Activated T-cell treated with anti-CD3 and anti-CD28 coated beads, Interleukin-2, amount 50 U/mL, for 24 hours (primary cell): ENCODE measurements around the gene HDAC4.

ENCODE experiments used
- DNase-seq: peaks from one replicate; pipeline ENCODE4 v3.0.0-alpha.2; 2020
- H3K27ac Mint-ChIP-seq: 2 replicates; pipeline ENCODE4 v1.8.0; 2020; ENCODE audit warnings: mild to moderate bottlenecking, mixed read lengths
- H3K27me3 Mint-ChIP-seq: 2 replicates; pipeline ENCODE4 v1.8.0; 2020; ENCODE audit warnings: mixed read lengths
- H3K36me3 Mint-ChIP-seq: 2 replicates; pipeline ENCODE4 v1.8.0; 2020; ENCODE audit warnings: low read depth, mixed read lengths
- H3K4me1 Mint-ChIP-seq: 2 replicates; pipeline ENCODE4 v1.8.0; 2020; ENCODE audit warnings: low read depth, mixed read lengths
- H3K4me3 Mint-ChIP-seq: 2 replicates; pipeline ENCODE4 v1.8.0; 2020; ENCODE audit warnings: mild to moderate bottlenecking, moderate library complexity, mixed read lengths
- H3K9me3 Mint-ChIP-seq: 2 replicates; pipeline ENCODE4 v1.8.0; 2020; ENCODE audit warnings: mixed read lengths

Gene HDAC4

DNA sequence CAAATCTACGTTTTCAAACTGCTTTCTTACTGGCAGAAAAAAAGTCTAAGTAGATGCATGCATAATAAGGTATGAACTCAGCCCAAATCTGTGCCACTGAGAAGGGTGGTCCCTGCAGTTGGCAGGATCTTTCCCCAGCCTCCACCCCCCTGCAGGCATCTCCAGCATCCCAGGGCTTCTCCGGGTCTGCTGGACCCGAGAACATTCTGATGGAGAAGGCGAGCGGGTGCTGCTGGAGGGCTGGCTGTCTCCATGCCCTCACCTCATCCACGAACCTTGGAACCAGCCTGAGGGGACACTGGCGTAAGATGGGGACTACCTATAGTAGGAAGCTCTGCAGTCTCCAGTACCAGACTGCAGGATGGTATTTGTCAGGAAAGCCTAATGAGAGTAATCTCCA is 198.9 kb downstream of the HDAC4 start:
- Mint-ChIP-seq H3K4me3 (no peak overlapping the region), H3K27me3 (no peaks in the 10 kb centered on the region), H3K4me1 (peaks cover 40% of the 10 kb centered on the region), H3K27ac (no peak overlapping the region), H3K36me3 (peaks cover 30% of the 10 kb centered on the region), H3K9me3 (no peaks in the 10 kb centered on the region)
- no peak for DNase-seq

DNA sequence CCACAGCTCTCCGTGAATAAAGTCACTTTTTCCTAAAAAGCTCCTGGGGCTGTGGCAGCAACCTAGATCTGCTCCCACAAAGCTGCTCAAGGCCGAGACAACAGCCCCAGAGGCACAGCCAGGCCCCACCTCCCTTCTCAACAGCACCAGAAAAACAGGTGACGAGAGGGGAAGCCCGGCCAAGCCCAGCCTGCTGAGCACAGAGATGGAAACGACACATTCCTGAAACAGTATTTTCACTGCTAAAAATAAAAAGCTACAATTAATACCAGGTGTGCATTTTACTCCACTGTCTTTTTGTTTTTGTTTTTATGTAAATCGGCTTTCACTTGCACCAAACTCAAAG is 199.3 kb downstream of the HDAC4 start:
- Mint-ChIP-seq H3K27me3 (no peaks in the 10 kb centered on the region), H3K9me3 (no peaks in the 10 kb centered on the region), H3K36me3 (peaks cover 34% of the 10 kb centered on the region), H3K27ac (no peak overlapping the region), H3K4me3 (no peak overlapping the region), H3K4me1 (peaks cover 36% of the 10 kb centered on the region)
- DNase-seq = no peak

- peak overlapping the region; percentile 14 for H3K27ac Mint-ChIP-seq
- H3K9me3 Mint-ChIP-seq = no peaks in the 10 kb centered on the region
- no peak overlapping the region for H3K4me3 Mint-ChIP-seq
- peaks cover 36% of the 10 kb centered on the region for H3K4me1 Mint-ChIP-seq
- DNase-seq = no peak
- H3K36me3 Mint-ChIP-seq = peaks cover 40% of the 10 kb centered on the region
- no peaks in the 10 kb centered on the region for H3K27me3 Mint-ChIP-seq
These were observed 199.9 kb downstream of the HDAC4 start for GRCh38 chr2:239200646-239201530.

DNA sequence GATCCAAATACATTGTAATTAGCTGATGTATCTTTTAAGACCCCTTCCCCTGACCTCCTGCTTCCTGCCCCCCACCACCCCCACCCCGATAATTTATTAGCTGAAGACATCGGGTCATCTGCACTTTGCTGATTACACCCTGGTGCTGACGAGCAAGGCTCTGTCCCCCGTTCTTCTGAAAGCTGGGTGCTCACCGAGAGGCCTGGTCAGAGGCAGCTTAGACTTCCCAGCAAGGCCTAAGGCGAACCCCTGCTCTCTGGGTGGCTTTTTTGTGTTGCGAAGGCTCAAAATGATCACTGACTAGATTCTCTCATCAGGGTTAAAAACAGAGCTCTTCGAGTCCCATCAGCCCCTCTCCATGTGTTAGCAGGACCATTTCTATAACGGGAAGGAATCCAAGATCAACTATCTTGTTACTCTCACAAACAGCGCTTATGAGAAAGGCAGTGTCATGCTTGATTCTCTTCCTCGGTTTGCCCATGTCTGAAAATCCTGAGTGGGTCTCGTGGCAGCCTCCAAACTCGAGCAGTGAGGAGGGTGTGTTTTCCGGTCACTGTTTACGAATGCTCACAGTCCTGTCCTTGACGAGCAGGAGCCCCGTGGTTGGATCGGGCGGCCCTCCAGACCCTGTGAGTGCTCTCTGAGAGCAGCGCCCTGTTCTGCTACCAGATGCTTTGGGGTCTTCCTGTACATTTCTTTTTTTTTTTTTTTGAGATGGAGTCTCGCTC is 201.6 kb downstream of the HDAC4 start:
- no peak overlapping the region for H3K4me3 Mint-ChIP-seq
- no peak for DNase-seq

DNA sequence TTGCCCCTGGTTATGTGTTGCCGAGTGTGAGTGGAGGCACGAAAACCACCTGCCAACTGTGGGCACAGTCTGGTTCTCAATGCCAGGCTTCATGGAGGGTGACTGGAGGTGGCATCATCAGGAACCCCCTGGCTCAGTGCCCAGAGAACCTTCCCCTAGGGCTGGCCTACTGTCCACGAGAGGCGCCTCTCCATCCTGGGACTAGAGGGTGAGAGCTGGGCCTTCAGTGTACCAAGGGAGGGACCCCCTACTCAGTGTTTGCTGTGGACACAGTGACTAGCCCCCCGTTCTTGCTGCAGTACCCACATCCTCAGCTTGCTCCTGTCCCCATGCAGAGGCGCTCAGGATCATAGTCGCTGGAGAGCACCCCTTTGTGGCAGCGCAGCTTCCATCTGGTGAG is 202.6 kb downstream of the HDAC4 start:
- H3K9me3 Mint-ChIP-seq = no peaks in the 10 kb centered on the region
- peaks cover 50% of the 10 kb centered on the region for H3K36me3 Mint-ChIP-seq
- H3K4me1 Mint-ChIP-seq = peaks cover 23% of the 10 kb centered on the region
- no peak for DNase-seq
- H3K27ac Mint-ChIP-seq = peak overlapping the region; percentile 26
- H3K27me3 Mint-ChIP-seq = no peaks in the 10 kb centered on the region
- no peak overlapping the region for H3K4me3 Mint-ChIP-seq

More for the DNA sequence above, 201.6 kb downstream of the HDAC4 start:
- H3K27ac Mint-ChIP-seq = peak overlapping the region; percentile 47
- H3K36me3 Mint-ChIP-seq = peaks cover 54% of the 10 kb centered on the region
- H3K9me3 Mint-ChIP-seq = no peaks in the 10 kb centered on the region
- H3K27me3 Mint-ChIP-seq = no peaks in the 10 kb centered on the region
- peaks cover 27% of the 10 kb centered on the region for H3K4me1 Mint-ChIP-seq

DNA sequence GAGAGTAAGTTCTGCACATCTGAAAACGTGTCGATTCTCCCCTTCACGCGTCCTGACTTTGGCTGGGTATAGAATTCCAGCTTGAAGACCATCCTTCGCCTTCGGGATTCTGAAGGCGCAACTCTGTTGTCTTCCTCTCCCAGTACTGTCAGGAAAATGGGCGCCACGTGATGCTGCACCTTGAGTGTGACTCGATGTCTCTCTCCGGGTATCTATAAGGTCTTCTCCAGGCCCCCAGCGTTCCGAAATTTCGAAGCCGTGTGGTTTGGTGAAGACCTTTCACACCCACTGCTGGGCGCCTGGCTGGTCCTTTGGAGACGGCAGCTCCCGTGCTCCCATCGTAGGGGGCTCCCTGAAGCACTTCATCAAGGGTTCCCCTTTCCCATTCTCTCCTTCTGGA is 203.7 kb downstream of the HDAC4 start:
- DNase-seq = peak; percentile 13
- Mint-ChIP-seq H3K4me3 (no peak overlapping the region), H3K27ac (no peak overlapping the region), H3K27me3 (no peaks in the 10 kb centered on the region), H3K4me1 (peaks cover 24% of the 10 kb centered on the region), H3K9me3 (no peaks in the 10 kb centered on the region), H3K36me3 (peaks cover 46% of the 10 kb centered on the region)

- peak; percentile 17 for DNase-seq
- Mint-ChIP-seq H3K27ac (no peak overlapping the region), H3K4me1 (peaks cover 20% of the 10 kb centered on the region), H3K9me3 (no peaks in the 10 kb centered on the region), H3K27me3 (no peaks in the 10 kb centered on the region), H3K36me3 (peaks cover 45% of the 10 kb centered on the region), H3K4me3 (no peak overlapping the region)
These were observed 204.3 kb downstream of the HDAC4 start for GRCh38 chr2:239196474-239197021.

GRCh38 chr2:239195992-239196391 is 204.8 kb downstream of the HDAC4 start:
- Mint-ChIP-seq H3K36me3 (peaks cover 45% of the 10 kb centered on the region), H3K27ac (no peak overlapping the region), H3K27me3 (no peaks in the 10 kb centered on the region), H3K4me1 (peaks cover 19% of the 10 kb centered on the region), H3K9me3 (no peaks in the 10 kb centered on the region), H3K4me3 (no peak overlapping the region)
- no peak for DNase-seq

- H3K27ac Mint-ChIP-seq = no peak overlapping the region
- peak; percentile 12 for DNase-seq
- H3K4me1 Mint-ChIP-seq = peaks cover 17% of the 10 kb centered on the region
- H3K9me3 Mint-ChIP-seq = no peaks in the 10 kb centered on the region
- no peaks in the 10 kb centered on the region for H3K27me3 Mint-ChIP-seq
- peaks cover 50% of the 10 kb centered on the region for H3K36me3 Mint-ChIP-seq
- no peak overlapping the region for H3K4me3 Mint-ChIP-seq
These were observed 205.4 kb downstream of the HDAC4 start for GRCh38 chr2:239195318-239195871.

DNA sequence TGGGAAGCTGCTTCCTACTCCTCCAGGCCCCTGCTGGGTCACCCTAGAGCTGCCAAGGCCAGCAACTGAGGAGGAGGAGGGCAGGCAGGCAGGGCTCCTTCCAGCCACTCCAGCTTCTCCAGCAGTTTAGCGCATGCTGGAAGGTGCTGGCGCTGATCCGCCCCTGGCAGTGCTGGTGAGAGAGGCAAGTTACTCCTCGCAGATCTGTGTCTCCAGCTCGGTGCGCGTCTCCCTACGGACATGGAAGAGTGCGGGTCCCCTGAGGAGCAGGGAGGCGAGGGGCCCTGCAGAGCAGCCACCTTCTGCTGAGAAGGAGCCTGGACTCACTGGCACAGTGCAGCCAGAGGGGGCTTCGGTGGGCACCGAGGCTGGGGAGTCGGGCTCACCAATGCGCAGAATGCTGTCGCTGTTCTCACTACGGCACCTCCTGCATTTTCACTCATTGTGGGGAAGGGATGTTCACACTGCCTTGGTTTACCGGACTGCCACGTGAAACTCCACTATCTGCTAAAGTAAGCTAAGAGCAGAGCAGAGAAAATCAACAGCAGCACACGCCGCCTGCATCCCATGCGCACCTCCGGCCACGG is 206.0 kb downstream of the HDAC4 start:
- peak; percentile 16 for DNase-seq
- H3K36me3 Mint-ChIP-seq = peaks cover 56% of the 10 kb centered on the region

DNA sequence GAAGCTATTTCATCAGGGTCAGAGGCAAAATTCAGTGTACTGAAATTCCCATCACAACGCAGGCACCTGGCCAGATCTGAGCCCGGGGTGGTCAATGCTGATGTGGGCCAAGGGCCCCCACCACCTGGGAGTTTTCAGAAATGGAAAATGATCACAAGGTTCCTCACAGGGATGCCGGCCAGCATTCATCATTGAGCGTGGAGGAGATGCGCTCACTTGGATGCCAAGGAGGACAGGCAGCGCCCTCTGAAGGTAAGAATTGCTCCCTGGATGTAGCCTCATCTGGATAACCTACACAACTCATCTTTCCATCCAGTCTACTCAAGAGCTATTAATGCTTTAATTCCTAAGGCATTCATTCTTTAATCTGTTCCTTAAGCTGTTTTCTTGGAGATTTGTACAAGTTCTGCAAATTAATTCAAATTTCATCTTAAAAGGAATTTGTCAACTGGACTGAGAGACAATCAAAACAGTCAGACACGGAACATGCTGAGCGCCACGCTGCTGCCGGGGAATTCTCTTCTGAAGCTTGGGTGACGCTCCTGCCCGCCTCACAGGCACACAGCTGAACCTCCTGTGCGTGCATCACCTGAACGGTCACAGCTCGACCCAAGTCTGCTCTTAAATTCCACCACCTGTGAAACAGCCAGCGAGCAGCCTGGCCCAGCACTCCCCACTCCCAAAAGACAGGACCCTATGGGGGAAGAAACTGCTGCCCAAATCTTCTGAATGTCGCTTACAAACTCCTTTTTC is 206.7 kb downstream of the HDAC4 start:
- H3K4me3 Mint-ChIP-seq = no peak overlapping the region
- H3K4me1 Mint-ChIP-seq = peaks cover 17% of the 10 kb centered on the region
- no peaks in the 10 kb centered on the region for H3K27me3 Mint-ChIP-seq
- H3K27ac Mint-ChIP-seq = no peak overlapping the region
- no peaks in the 10 kb centered on the region for H3K9me3 Mint-ChIP-seq
- peak; percentile 9 for DNase-seq
- H3K36me3 Mint-ChIP-seq = peaks cover 60% of the 10 kb centered on the region

More for the DNA sequence above, 206.0 kb downstream of the HDAC4 start:
- no peak overlapping the region for H3K4me3 Mint-ChIP-seq
- peaks cover 17% of the 10 kb centered on the region for H3K4me1 Mint-ChIP-seq
- H3K27ac Mint-ChIP-seq = no peak overlapping the region
- H3K9me3 Mint-ChIP-seq = no peaks in the 10 kb centered on the region
- no peaks in the 10 kb centered on the region for H3K27me3 Mint-ChIP-seq

- peaks cover 61% of the 10 kb centered on the region for H3K36me3 Mint-ChIP-seq
- peak; percentile 8 for DNase-seq
- H3K27me3 Mint-ChIP-seq = no peaks in the 10 kb centered on the region
- peaks cover 17% of the 10 kb centered on the region for H3K4me1 Mint-ChIP-seq
- no peak overlapping the region for H3K27ac Mint-ChIP-seq
- no peak overlapping the region for H3K4me3 Mint-ChIP-seq
- H3K9me3 Mint-ChIP-seq = no peaks in the 10 kb centered on the region
These were observed 207.4 kb downstream of the HDAC4 start for GRCh38 chr2:239193401-239193811.

- no peak overlapping the region for H3K4me3 Mint-ChIP-seq
- H3K4me1 Mint-ChIP-seq = peaks cover 17% of the 10 kb centered on the region
- no peaks in the 10 kb centered on the region for H3K27me3 Mint-ChIP-seq
- no peaks in the 10 kb centered on the region for H3K9me3 Mint-ChIP-seq
- no peak overlapping the region for H3K27ac Mint-ChIP-seq
- DNase-seq = peak; percentile 16
- H3K36me3 Mint-ChIP-seq = peaks cover 62% of the 10 kb centered on the region
These were observed 207.8 kb downstream of the HDAC4 start for GRCh38 chr2:239192975-239193374.

GRCh38 chr2:239192456-239192855 is 208.4 kb downstream of the HDAC4 start:
- H3K27me3 Mint-ChIP-seq = no peaks in the 10 kb centered on the region

More at GRCh38 chr2:239192456-239192855, 208.4 kb downstream of the HDAC4 start:
- Mint-ChIP-seq H3K4me1 (peaks cover 17% of the 10 kb centered on the region), H3K4me3 (no peak overlapping the region), H3K36me3 (peaks cover 62% of the 10 kb centered on the region), H3K9me3 (no peaks in the 10 kb centered on the region), H3K27ac (no peak overlapping the region)
- peak; percentile 21 for DNase-seq
